ENCODE results near the gene TENT4A.

The TENT4A gene

GRCh38 chr5:6805841-6806240, 92.6 kb downstream of the TENT4A start:
- no peak for DNase-seq (ENCODE audit: low read depth)

Data from CMK (cell line).